Measurements from ENCODE around the gene UTP11.

GRCh38 chr1:38045401-38046332, 33.1 kb downstream of the UTP11 start:
- no peak for TF ChIP-seq CTCF (conservative IDR thresholded peaks at IDR 0.05)
- TF ChIP-seq ZFX (IDR thresholded peaks at IDR 0.05): no peak
